Measurements from ENCODE around the gene PTPN3.

DNA sequence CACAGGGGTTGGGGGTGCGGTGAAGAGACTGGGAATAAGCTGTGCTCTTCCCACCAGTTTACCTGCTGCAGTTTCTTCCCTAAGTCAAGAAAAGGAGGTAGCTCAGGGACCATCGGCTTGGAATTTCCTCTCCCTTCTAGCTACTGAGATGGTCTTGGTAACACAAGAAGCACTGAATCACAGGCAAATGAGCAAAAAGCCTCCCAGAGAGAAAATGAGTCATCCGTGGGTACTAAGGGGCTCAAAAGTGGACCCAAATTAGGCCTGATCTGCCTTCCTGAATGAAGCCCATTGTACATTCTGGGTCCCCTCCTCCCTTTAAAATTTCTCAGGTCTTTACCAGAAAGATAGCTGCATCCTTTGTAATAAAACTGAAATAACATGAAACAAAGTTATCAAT is 49.9 kb downstream of the PTPN3 start:
- TF ChIP-seq, protein P1, sequence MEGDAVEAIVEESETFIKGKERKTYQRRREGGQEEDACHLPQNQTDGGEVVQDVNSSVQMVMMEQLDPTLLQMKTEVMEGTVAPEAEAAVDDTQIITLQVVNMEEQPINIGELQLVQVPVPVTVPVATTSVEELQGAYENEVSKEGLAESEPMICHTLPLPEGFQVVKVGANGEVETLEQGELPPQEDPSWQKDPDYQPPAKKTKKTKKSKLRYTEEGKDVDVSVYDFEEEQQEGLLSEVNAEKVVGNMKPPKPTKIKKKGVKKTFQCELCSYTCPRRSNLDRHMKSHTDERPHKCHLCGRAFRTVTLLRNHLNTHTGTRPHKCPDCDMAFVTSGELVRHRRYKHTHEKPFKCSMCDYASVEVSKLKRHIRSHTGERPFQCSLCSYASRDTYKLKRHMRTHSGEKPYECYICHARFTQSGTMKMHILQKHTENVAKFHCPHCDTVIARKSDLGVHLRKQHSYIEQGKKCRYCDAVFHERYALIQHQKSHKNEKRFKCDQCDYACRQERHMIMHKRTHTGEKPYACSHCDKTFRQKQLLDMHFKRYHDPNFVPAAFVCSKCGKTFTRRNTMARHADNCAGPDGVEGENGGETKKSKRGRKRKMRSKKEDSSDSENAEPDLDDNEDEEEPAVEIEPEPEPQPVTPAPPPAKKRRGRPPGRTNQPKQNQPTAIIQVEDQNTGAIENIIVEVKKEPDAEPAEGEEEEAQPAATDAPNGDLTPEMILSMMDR (IDR thresholded peaks at IDR 0.05): no peak
- no peak for TF ChIP-seq POLR2A (IDR thresholded peaks at IDR 0.05)
